K562 (cell line): ENCODE data around the gene TCF3. TPM values are rescaled to one million over a fixed set of nuclear protein-coding genes. Genes with fewer than 3 reads are reported as not detected.

Experiments
- ATAC-seq: fragments of 200-7000 bp; cut with Tn5 transposase; 3 replicates; pipeline ENCODE4 v1.9.1; 2020; ENCODE audit warnings: moderate library complexity
- BruUV-seq: library from RNA; stranded (reverse); fragments of 400-500 nt; replicated peaks from 2 replicates; lab custom pipeline; 2021; lab: Mats Ljungman, UMichigan
- CTCF ChIA-PET: fragments of 300-600 bp; formaldehyde crosslinking; extraction: SDS; loops from one replicate; lab custom pipeline; 2021; ENCODE audit warnings: low intra/inter-chr PET ratio; lab: Yijun Ruan, JAX
- POLR2A ChIA-PET: fragments of 300-600, 350-650 bp; sonication (Branson Sonifier 250); formaldehyde crosslinking; extraction: SDS; loops from one replicate; lab custom pipeline; 2021; ENCODE audit warnings: antibody characterized with exemption, inconsistent platforms; lab: Yijun Ruan, JAX
- DNase-seq, 4 experiments: peaks; one replicate each; pipeline versions ENCODE4 v3.0.0 to v3.0.0-alpha.2; 2011 to 2018; ENCODE audit warnings: low spot score in 3 of 4, mixed read lengths in 3 of 4; ENCODE audit errors: extremely low read depth in 1 of 4
- FAIRE-seq: peaks from 2 replicates; lab custom pipeline; 2011; peaks lifted over from hg19 to GRCh38; lab: Jason Lieb, UNC
- H2AFZ ChIP-seq: 2 replicates; pipeline ENCODE4 v1.6.0; 2011; ENCODE audit warnings: low read depth, low read length, control low read depth, inconsistent platforms
- H3K27ac ChIP-seq: fragments of 200-600 bp; 3 replicates; pipeline ENCODE4 v1.8.0; 2011; ENCODE audit warnings: low read depth, mild to moderate bottlenecking, control low read depth, inconsistent platforms, low read length, moderate library complexity, mixed read lengths; ENCODE audit errors: extremely low read depth
- H3K27me3 ChIP-seq, 2 experiments: fragments of 300-600 bp in 1 of 2; 2 replicates in 1 of 2; 3 replicates in 1 of 2; pipeline versions ENCODE4 v1.6.0 to v1.8.0; 2011; ENCODE audit warnings: inconsistent platforms in 2 of 2, low read length in 2 of 2, mild to moderate bottlenecking in 1 of 2, mixed read lengths in 1 of 2, moderate library complexity in 1 of 2; ENCODE audit not compliant: control insufficient read depth in 2 of 2, insufficient read depth in 2 of 2
- H3K36me3 ChIP-seq: fragments of 300-600 bp; 3 replicates; pipeline ENCODE4 v1.8.0; 2011; ENCODE audit warnings: mild to moderate bottlenecking, low read length, inconsistent platforms; ENCODE audit not compliant: control insufficient read depth, insufficient read depth
- H3K4me1 ChIP-seq, 2 experiments: fragments of 200-600 bp in 1 of 2; replicated peaks in 1 of 2; 2 replicates in 1 of 2; 3 replicates in 1 of 2; pipeline versions ENCODE4 v1.5.1 to v1.8.0; 2011; ENCODE audit warnings: inconsistent platforms in 2 of 2, low read length in 2 of 2, mild to moderate bottlenecking in 1 of 2, mixed read lengths in 1 of 2, moderate library complexity in 1 of 2; ENCODE audit not compliant: control insufficient read depth in 2 of 2, insufficient read depth in 2 of 2
- H3K4me2 ChIP-seq: 2 replicates; pipeline ENCODE4 v1.6.1; 2011; ENCODE audit warnings: low read length, control low read depth, inconsistent platforms, mixed read lengths; ENCODE audit not compliant: insufficient read depth
- H3K4me3 ChIP-seq: fragments of 200-600 bp; sonication (generic), shearing (Covaris generic); 2 replicates; pipeline ENCODE4 v1.5.1; 2016; ENCODE audit warnings: control low read depth, inconsistent platforms
- H3K79me2 ChIP-seq: fragments of 200-600 bp; 3 replicates; pipeline ENCODE4 v1.8.0; 2011; ENCODE audit warnings: low read length, inconsistent platforms; ENCODE audit not compliant: control insufficient read depth, insufficient read depth
- H3K9ac ChIP-seq, 2 experiments: 2 replicates each; pipeline versions ENCODE4 v1.6.0 to v1.6.1; 2011; ENCODE audit warnings: low read depth in 2 of 2, low read length in 2 of 2, control low read depth in 1 of 2, inconsistent platforms in 1 of 2, mild to moderate bottlenecking in 1 of 2, mixed read lengths in 1 of 2; ENCODE audit not compliant: insufficient read depth in 1 of 2
- H3K9me1 ChIP-seq: one replicate; pipeline ENCODE4 v1.6.0; 2011; ENCODE audit warnings: inconsistent platforms, mild to moderate bottlenecking, low read length, moderate library complexity; ENCODE audit not compliant: control insufficient read depth, insufficient read depth
- H3K9me3 ChIP-seq: replicated peaks from 2 replicates; pipeline ENCODE4 v1.5.1; 2011; ENCODE audit warnings: low read depth, low read length, inconsistent platforms; ENCODE audit not compliant: control insufficient read depth, insufficient read depth
- H4K20me1 ChIP-seq: replicated peaks from 2 replicates; pipeline ENCODE4 v1.6.1; 2011; ENCODE audit warnings: low read length, inconsistent platforms, mixed read lengths; ENCODE audit not compliant: control insufficient read depth, insufficient read depth
- ARHGAP35 ChIP-seq: fragments of 450-650 bp; IDR thresholded peaks from 2 replicates; pipeline ENCODE4 v1.6.1; 2018; ENCODE audit not compliant: partially characterized antibody
- BCL6 ChIP-seq: fragments of 250-450 bp; sonication (Bioruptor Pico); IDR thresholded peaks from 2 replicates; pipeline ENCODE4 v1.4.0; 2020
- CREBBP ChIP-seq: IDR thresholded peaks from one replicate; pipeline ENCODE4 v1.6.1; 2012; ENCODE audit warnings: low read depth, mild to moderate bottlenecking, control low read depth, inconsistent platforms, low read length
- POLR2G ChIP-seq: fragments of 200-400 bp; formaldehyde crosslinking; IDR thresholded peaks from 2 replicates; pipeline ENCODE4 v1.6.1; 2017; ENCODE audit warnings: low read depth, mild to moderate bottlenecking, antibody characterized with exemption, low read length, moderate library complexity
- ZBTB7A ChIP-seq: IDR thresholded peaks from 2 replicates; pipeline ENCODE4 v1.6.1; 2011; ENCODE audit warnings: low read depth, mild to moderate bottlenecking, low read length, moderate library complexity, borderline replicate concordance; ENCODE audit not compliant: control insufficient read depth
- WGBS: fragments of 100-300 bp; shearing (Covaris generic); methylation state at CpG from one replicate; pipeline ENCODE4 v1.1.6; 2016; ENCODE audit warnings: low coverage, mixed read lengths; ENCODE audit not compliant: insufficient coverage; ENCODE audit errors: missing lambda C conversion rate; 5-methylcytosine and 5-hydroxymethylcytosine counted together
- in situ Hi-C: fragments of 300-500 bp; cut with MboI; formaldehyde crosslinking; loops from 4 replicates; pipeline ENCODE4 v1.15.0; 2018; ENCODE audit warnings: inconsistent platforms, mixed read lengths
- intact Hi-C: fragments of 100-400 bp; cut with micrococcal nuclease; formaldehyde crosslinking; loops from 2 replicates; pipeline ENCODE4 v1.14.2; 2022
- polyA plus RNA-seq, 8 experiments: library from polyadenylated mRNA; depleted of rRNA in 4 of 8; stranded (reverse) in 5 of 8; unstranded in 3 of 8; fragments of >200 nt; fragmentation: Nextera tagmentation in 2 of 8; fragmentation: Illumina TruSeq in 1 of 8; extraction: Ambion mirVana in 2 of 8; extraction: Trizol in 1 of 8; gene quantifications; 2 replicates each; pipeline versions ENCODE4 v1.2.1 to v1.2.3, GENCODE V29; 2011 to 2014; ENCODE audit warnings: inconsistent platforms in 1 of 8, missing spikeins in 1 of 8
- total RNA-seq, 7 experiments: library from RNA; depleted of rRNA in 6 of 7; stranded (reverse); fragments of >200 nt in 6 of 7; fragmentation: Illumina TruSeq in 2 of 7; extraction: Trizol in 2 of 7; gene quantifications; 2 replicates each; pipeline versions ENCODE4 v1.2.1 to v1.2.3, GENCODE V29; 2011 to 2021; ENCODE audit warnings: low replicate concordance in 1 of 7

TCF3 gene
- total and polyA plus RNA-seq, 9 of the 15 experiments (the other 6 are each of a cell fraction or from before 2014, with no cell fraction given): 5.6 to 259 (median 84.0) TPM

GRCh38 chr19:1630811-1631210 is 21.6 kb downstream of the TCF3 start:
- H3K9ac ChIP-seq: peak overlapping the region in 1 of 2 experiments; percentile 50; a peak in 2 of 4 replicates
- no peak overlapping the region for H2AFZ ChIP-seq
- WGBS: 85% methylated on average over 13 of the region's 17 CpGs
- H4K20me1 ChIP-seq: no peaks in the 10 kb centered on the region
- ATAC-seq: no peak
- BruUV-seq: no TSS peak
- no peak for DNase-seq
- H3K4me2 ChIP-seq: no peak overlapping the region
- TF ChIP-seq BCL6 (CRISPR knock-in tag): no peak
- TF ChIP-seq ARHGAP35: no peak
- 0 out of 2 replicates have a peak, but pooled peaks have one; percentile 36 for TF ChIP-seq ZBTB7A
- H3K4me3 ChIP-seq: no peak overlapping the region
- H3K4me1 ChIP-seq: peaks cover 19 to 69% of the 10 kb centered on the region in 2 experiments
- no peak for FAIRE-seq
- in situ Hi-C loops: no loop called here
- POLR2A ChIA-PET: no interaction called here
- peaks cover 74% of the 10 kb centered on the region for H3K36me3 ChIP-seq
- H3K9me3 ChIP-seq: no peaks in the 10 kb centered on the region; the same call in 1 of the 2 replicates
- intact Hi-C loops: no loop called here
- no peaks in the 10 kb centered on the region for H3K27me3 ChIP-seq
- H3K9me1 ChIP-seq: peaks cover 5% of the 10 kb centered on the region
- CTCF ChIA-PET: no interaction called here
- H3K27ac ChIP-seq: no peak overlapping the region
- H3K79me2 ChIP-seq: peaks cover 57% of the 10 kb centered on the region

DNA sequence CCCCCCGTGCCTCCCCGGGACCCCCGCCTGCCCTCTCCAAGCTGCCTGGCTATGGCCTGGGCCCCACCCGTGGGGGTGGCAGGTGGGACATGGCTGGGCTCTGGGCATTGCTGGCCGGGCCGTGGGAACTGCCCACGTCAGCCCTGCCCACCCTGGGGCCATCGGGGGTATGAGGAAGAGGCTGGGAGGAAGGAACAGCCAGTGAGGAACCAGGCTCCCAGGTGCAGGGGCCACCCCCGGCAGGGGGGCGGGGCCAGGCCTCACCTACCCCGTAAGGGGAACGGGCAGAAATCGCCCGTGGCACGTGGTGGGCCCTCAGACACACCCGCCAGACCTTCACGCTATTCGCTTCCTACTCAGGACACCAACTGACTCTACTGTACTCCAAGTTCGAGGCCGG is 22.4 kb downstream of the TCF3 start:
- in situ Hi-C loops: no loop called here
- H3K27ac ChIP-seq: no peak overlapping the region
- DNase-seq: no peak
- BruUV-seq: no TSS peak
- ChIA-PET POLR2A (interaction anchor here (0.5 kb wide), 1 partner anchor 11 kb away, joined by 3 read pairs; no protein-coding TSS in a partner anchor), CTCF (no interaction called here)
- H3K4me1 ChIP-seq: peaks cover 19 to 76% of the 10 kb centered on the region in 2 experiments
- FAIRE-seq: no peak
- H3K27me3 ChIP-seq: no peaks in the 10 kb centered on the region
- WGBS: 96% methylated on average over 7 of the region's 20 CpGs
- no peaks in the 10 kb centered on the region for H3K9me3 ChIP-seq
- H3K79me2 ChIP-seq: peaks cover 49% of the 10 kb centered on the region
- peak overlapping the region in 1 of 2 experiments; percentile 8; a peak in 1 of 4 replicates for H3K9ac ChIP-seq
- H3K36me3 ChIP-seq: peaks cover 74% of the 10 kb centered on the region
- H3K4me3 ChIP-seq: no peak overlapping the region
- no peaks in the 10 kb centered on the region for H4K20me1 ChIP-seq
- no peak for ATAC-seq
- TF ChIP-seq POLR2G (0 out of 2 replicates have a peak, but pooled peaks have one; percentile 14), CREBBP (no peak)
- H3K4me2 ChIP-seq: no peak overlapping the region
- no peak overlapping the region for H2AFZ ChIP-seq
- intact Hi-C loops: no loop called here
- peaks cover 5% of the 10 kb centered on the region for H3K9me1 ChIP-seq
